HG03565 (cell line): ENCODE measurements around the gene GDF3.
"Not testable (repeated sequence)": the region's sequence is repeated elsewhere in the genome, so short reads cannot be mapped to it uniquely, and the experiment has no call there.

Experiments
- ATAC-seq: cut with Tn5 transposase; IDR thresholded peaks from one replicate; pipeline ENCODE4 v1.9.1; 2021; ENCODE audit warnings: mild to moderate bottlenecking, moderate library complexity; ENCODE audit not compliant: unreplicated experiment

The GDF3 gene

GRCh38 chr12:7668171-7668570, 27.4 kb downstream of the GDF3 start:
- ATAC-seq, result no peak

GRCh38 chr12:7667125-7667524, 28.4 kb downstream of the GDF3 start:
- ATAC-seq, result no peak

- no peak for ATAC-seq
Observed at GRCh38 chr12:7666595-7666994, 29.0 kb downstream of the GDF3 start.

- no peak for ATAC-seq
Observed at GRCh38 chr12:7661741-7662140, 33.8 kb downstream of the GDF3 start.

GRCh38 chr12:7656121-7656520, 39.5 kb downstream of the GDF3 start:
- no peak for ATAC-seq

GRCh38 chr12:7650091-7650490, 45.5 kb downstream of the GDF3 start:
- no peak for ATAC-seq

- ATAC-seq, result no peak
Observed at GRCh38 chr12:7647071-7647470, 48.5 kb downstream of the GDF3 start.

- ATAC-seq, result no peak
Observed at GRCh38 chr12:7646178-7646475, 49.4 kb downstream of the GDF3 start.

GRCh38 chr12:7645395-7646177, 50.0 kb downstream of the GDF3 start:
- ATAC-seq, result no peak

GRCh38 chr12:7642876-7643309, 52.7 kb downstream of the GDF3 start:
- no peak for ATAC-seq

- no peak for ATAC-seq
Observed at GRCh38 chr12:7642287-7642686, 53.3 kb downstream of the GDF3 start.

GRCh38 chr12:7640123-7640995, 55.2 kb downstream of the GDF3 start:
- ATAC-seq, result not testable (repeated sequence)
